NCI-H2029 (cell line): ENCODE data around the gene ZFP91.
"Not testable (repeated sequence)": the region's sequence is repeated elsewhere in the genome, so short reads cannot be mapped to it uniquely, and the experiment has no call there.

Source experiments
- DNase-seq: peaks from one replicate; lab custom pipeline; 2025; lab: John Stamatoyannopoulos, UW

Gene ZFP91

GRCh38 chr11:58578635-58579191, at the start of gene ZFP91:
TSS of gene ZFP91 (plus strand) at chr11:58579063. CDS start at chr11:58579282, 219 bp downstream.
- peak; percentile 98 for DNase-seq

- no peak for DNase-seq
Measured at GRCh38 chr11:58530236-58530635, 48.6 kb upstream of the ZFP91 start.

- no peak for DNase-seq
Measured at GRCh38 chr11:58531865-58532341, 47.0 kb upstream of the ZFP91 start.

GRCh38 chr11:58546841-58547240, 32.0 kb upstream of the ZFP91 start:
- DNase-seq: no peak

GRCh38 chr11:58549644-58550043, 29.2 kb upstream of the ZFP91 start:
- no peak for DNase-seq

GRCh38 chr11:58560842-58561241, 18.0 kb upstream of the ZFP91 start:
- no peak for DNase-seq

- no peak for DNase-seq
Measured at GRCh38 chr11:58561394-58562098, 17.3 kb upstream of the ZFP91 start.

GRCh38 chr11:58562375-58562800, 16.5 kb upstream of the ZFP91 start:
- no peak for DNase-seq

GRCh38 chr11:58564231-58564630, 14.6 kb upstream of the ZFP91 start:
- no peak for DNase-seq

GRCh38 chr11:58567889-58568512, 10.9 kb upstream of the ZFP91 start:
- DNase-seq: peak; percentile 38

GRCh38 chr11:58572906-58573305, 6.0 kb upstream of the ZFP91 start:
- DNase-seq: not testable (repeated sequence)

- peak; percentile 30 for DNase-seq
Measured at GRCh38 chr11:58573451-58574104, 5.3 kb upstream of the ZFP91 start.

- no peak for DNase-seq
Measured at GRCh38 chr11:58574881-58575280, 4.0 kb upstream of the ZFP91 start.

GRCh38 chr11:58575377-58576020, 3.4 kb upstream of the ZFP91 start, which contains the start of gene LPXN:
TSS of gene LPXN (minus strand) at chr11:58575856. CDS start at chr11:58575772, 84 bp downstream.
- no peak for DNase-seq

- DNase-seq: no peak
Measured at GRCh38 chr11:58576887-58577471, 1.9 kb upstream of the ZFP91 start.

- peak; percentile 46 for DNase-seq
Measured at GRCh38 chr11:58577555-58578135, 1.2 kb upstream of the ZFP91 start.

GRCh38 chr11:58578136-58578634, 678 bp upstream of the ZFP91 start:
- DNase-seq: peak; percentile 99

GRCh38 chr11:58579192-58580129, 598 bp downstream of the ZFP91 start:
- DNase-seq: peak; percentile 88

- DNase-seq: no peak
Measured at GRCh38 chr11:58580311-58580710, 1.4 kb downstream of the ZFP91 start.

GRCh38 chr11:58582437-58582836, 3.6 kb downstream of the ZFP91 start:
- DNase-seq: no peak
